ENCODE data around the gene ANKRD9. TPM values are rescaled to one million over a fixed set of nuclear protein-coding genes. Genes with fewer than 3 reads are reported as not detected.
A peak's percentile ranks its signal among the peaks of the same experiment; 100 is the strongest.

ANKRD9 gene
- total and polyA plus RNA-seq, 3 experiments from 2014 or later: 1.3 to 12.1 (median 10.1) TPM

DNA sequence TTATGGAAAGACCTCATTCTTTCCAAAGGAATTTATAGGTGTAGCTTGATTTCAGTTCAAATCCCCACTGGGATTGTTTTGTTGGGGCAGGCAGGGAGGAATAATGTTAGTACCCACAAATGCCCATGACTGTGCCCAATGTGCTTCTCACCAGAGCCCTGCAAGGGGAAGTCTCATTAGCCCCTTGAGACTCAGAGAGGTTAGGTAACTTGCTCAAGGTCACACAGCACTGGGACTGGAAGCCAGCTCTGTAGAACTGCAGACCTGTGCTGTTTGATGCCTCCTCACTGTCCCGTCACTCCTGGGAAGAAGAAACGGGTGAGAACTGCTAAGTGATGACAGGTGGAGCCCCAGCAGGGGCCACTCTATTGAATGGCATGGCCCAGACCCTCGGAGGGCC lies 8.9 kb downstream of the ANKRD9 start:
- Mint-ChIP-seq H3K9me3 (no peaks in the 10 kb centered on the region), H3K27me3 (no peaks in the 10 kb centered on the region), H3K4me3 (peak overlapping the region in 1 of 7 donors; percentile 50), H3K36me3 (peaks cover 0 to 18% (median 3%) of the 10 kb centered on the region in 3 donors), H3K27ac (peak overlapping the region in 7 of 8 donors; percentile 56 to 89 (median 76)), H3K4me1 (peaks cover 4 to 15% (median 9%) of the 10 kb centered on the region in 3 donors)
- Histone ChIP-seq H3K9me3 (ENCODE audit: low read length) (no peaks in the 10 kb centered on the region), H3K36me3 (ENCODE audit: insufficient read depth, low read length) (no peaks in the 10 kb centered on the region), H3K27ac (ENCODE audit: low read depth, low read length) (no peak overlapping the region), H3K27me3 (ENCODE audit: insufficient read depth, low read length, poor library complexity, severe bottlenecking) (no peaks in the 10 kb centered on the region), H3K4me1 (ENCODE audit: insufficient read depth, low read length) (no peaks in the 10 kb centered on the region), H3K4me3 (ENCODE audit: low read length) (no peak overlapping the region)
- ChIA-PET POLR2A (no interaction called here), CTCF (interaction anchor here (1.0 to 1.4 kb wide), 2 partner anchors 18 to 63 kb away, joined by 4 to 6 read pairs; no protein-coding TSS in a partner anchor)
- DNase-seq: no peak

DNA sequence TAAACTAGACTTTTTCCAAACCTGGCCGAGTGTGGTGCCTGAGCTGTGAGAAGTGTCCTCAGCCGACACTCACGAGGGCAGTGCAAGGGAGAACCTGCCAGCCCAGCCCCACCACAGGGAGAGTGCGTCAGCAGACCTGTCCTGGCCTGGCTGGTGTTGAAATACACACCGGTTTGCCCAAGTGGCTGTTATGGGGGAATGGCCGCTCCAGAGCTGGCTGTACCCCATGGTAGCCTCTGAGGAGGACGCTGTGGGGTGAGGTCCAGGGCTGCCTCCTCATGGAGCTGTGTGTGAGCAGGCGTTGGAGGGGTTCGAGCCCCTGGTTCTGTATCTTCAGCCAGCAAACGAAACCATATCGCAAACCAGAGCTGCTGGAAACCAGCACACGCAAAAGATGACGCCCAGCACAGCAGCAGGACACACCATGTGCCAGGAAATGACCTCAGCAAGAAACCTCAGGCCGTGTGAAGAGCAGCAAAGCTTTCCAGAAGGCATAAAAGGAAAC lies 9.4 kb downstream of the ANKRD9 start:
- peak overlapping the region; percentile 56 to 89 (median 76) for H3K27ac Mint-ChIP-seq
- peaks cover 4 to 15% (median 9%) of the 10 kb centered on the region in 3 donors for H3K4me1 Mint-ChIP-seq
- peak overlapping the region in 1 of 7 donors; percentile 50 for H3K4me3 Mint-ChIP-seq
- ChIA-PET CTCF (interaction anchor here (1.0 to 1.4 kb wide), 2 partner anchors 19 to 62 kb away, joined by 4 to 6 read pairs; no protein-coding TSS in a partner anchor), POLR2A (no interaction called here)
- no peak overlapping the region for H3K27ac ChIP-seq (ENCODE audit: low read depth, low read length)
- no peaks in the 10 kb centered on the region for H3K27me3 ChIP-seq (ENCODE audit: insufficient read depth, low read length, poor library complexity, severe bottlenecking)
- H3K36me3 Mint-ChIP-seq: peaks cover 0 to 18% (median 3%) of the 10 kb centered on the region in 3 donors
- no peaks in the 10 kb centered on the region for H3K9me3 ChIP-seq (ENCODE audit: low read length)
- no peak overlapping the region for H3K4me3 ChIP-seq (ENCODE audit: low read length)
- H3K27me3 Mint-ChIP-seq: no peaks in the 10 kb centered on the region
- H3K4me1 ChIP-seq (ENCODE audit: insufficient read depth, low read length): no peaks in the 10 kb centered on the region
- H3K9me3 Mint-ChIP-seq: no peaks in the 10 kb centered on the region
- H3K36me3 ChIP-seq (ENCODE audit: insufficient read depth, low read length): no peaks in the 10 kb centered on the region
- DNase-seq: no peak

- Histone ChIP-seq H3K36me3 (ENCODE audit: insufficient read depth, low read length) (no peaks in the 10 kb centered on the region), H3K27me3 (ENCODE audit: insufficient read depth, low read length, poor library complexity, severe bottlenecking) (no peaks in the 10 kb centered on the region), H3K9me3 (ENCODE audit: low read length) (no peaks in the 10 kb centered on the region), H3K4me3 (ENCODE audit: low read length) (no peak overlapping the region), H3K4me1 (ENCODE audit: insufficient read depth, low read length) (no peaks in the 10 kb centered on the region), H3K27ac (ENCODE audit: low read depth, low read length) (no peak overlapping the region)
- no peaks in the 10 kb centered on the region for H3K27me3 Mint-ChIP-seq
- ChIA-PET POLR2A (no interaction called here), CTCF (interaction anchor here (1.0 to 1.4 kb wide), 2 partner anchors 19 to 61 kb away, joined by 4 to 6 read pairs; no protein-coding TSS in a partner anchor)
- H3K4me3 Mint-ChIP-seq: no peak overlapping the region
- peaks cover 4 to 15% (median 9%) of the 10 kb centered on the region in 3 donors for H3K4me1 Mint-ChIP-seq
- no peaks in the 10 kb centered on the region for H3K9me3 Mint-ChIP-seq
- peaks cover 0 to 18% (median 3%) of the 10 kb centered on the region in 3 donors for H3K36me3 Mint-ChIP-seq
- peak overlapping the region in 7 of 8 donors; percentile 10 to 92 (median 85) for H3K27ac Mint-ChIP-seq
- no peak for DNase-seq
Observed at GRCh38 chr14:102499401-102500157, 10.0 kb downstream of the ANKRD9 start.

- Mint-ChIP-seq H3K27ac (peak overlapping the region in 3 of 8 donors; percentile 44 to 97 (median 92)), H3K4me3 (no peak overlapping the region), H3K9me3 (no peaks in the 10 kb centered on the region), H3K36me3 (peaks cover 0 to 18% (median 3%) of the 10 kb centered on the region in 3 donors), H3K4me1 (peaks cover 4 to 15% (median 9%) of the 10 kb centered on the region in 3 donors), H3K27me3 (no peaks in the 10 kb centered on the region)
- Histone ChIP-seq H3K27me3 (ENCODE audit: insufficient read depth, low read length, poor library complexity, severe bottlenecking) (no peaks in the 10 kb centered on the region), H3K27ac (ENCODE audit: low read depth, low read length) (no peak overlapping the region), H3K36me3 (ENCODE audit: insufficient read depth, low read length) (no peaks in the 10 kb centered on the region), H3K9me3 (ENCODE audit: low read length) (no peaks in the 10 kb centered on the region), H3K4me1 (ENCODE audit: insufficient read depth, low read length) (no peaks in the 10 kb centered on the region), H3K4me3 (ENCODE audit: low read length) (no peak overlapping the region)
- ChIA-PET CTCF (no interaction called here), POLR2A (no interaction called here)
- no peak for DNase-seq
Observed at GRCh38 chr14:102498678-102499265, 10.8 kb downstream of the ANKRD9 start.

GRCh38 chr14:102497998-102498677 lies 11.4 kb downstream of the ANKRD9 start:
- Histone ChIP-seq H3K27ac (ENCODE audit: low read depth, low read length) (no peak overlapping the region), H3K27me3 (ENCODE audit: insufficient read depth, low read length, poor library complexity, severe bottlenecking) (no peaks in the 10 kb centered on the region), H3K4me1 (ENCODE audit: insufficient read depth, low read length) (no peaks in the 10 kb centered on the region), H3K36me3 (ENCODE audit: insufficient read depth, low read length) (no peaks in the 10 kb centered on the region), H3K9me3 (ENCODE audit: low read length) (no peaks in the 10 kb centered on the region), H3K4me3 (ENCODE audit: low read length) (no peak overlapping the region)
- DNase-seq: no peak
- peaks cover 0 to 18% (median 3%) of the 10 kb centered on the region in 3 donors for H3K36me3 Mint-ChIP-seq
- POLR2A ChIA-PET: no interaction called here
- H3K27ac Mint-ChIP-seq: peak overlapping the region in 1 of 8 donors; percentile 90
- no peak overlapping the region for H3K4me3 Mint-ChIP-seq
- no peaks in the 10 kb centered on the region for H3K9me3 Mint-ChIP-seq
- no peaks in the 10 kb centered on the region for H3K27me3 Mint-ChIP-seq
- CTCF ChIA-PET: no interaction called here
- H3K4me1 Mint-ChIP-seq: peaks cover 4 to 15% (median 9%) of the 10 kb centered on the region in 3 donors

DNA sequence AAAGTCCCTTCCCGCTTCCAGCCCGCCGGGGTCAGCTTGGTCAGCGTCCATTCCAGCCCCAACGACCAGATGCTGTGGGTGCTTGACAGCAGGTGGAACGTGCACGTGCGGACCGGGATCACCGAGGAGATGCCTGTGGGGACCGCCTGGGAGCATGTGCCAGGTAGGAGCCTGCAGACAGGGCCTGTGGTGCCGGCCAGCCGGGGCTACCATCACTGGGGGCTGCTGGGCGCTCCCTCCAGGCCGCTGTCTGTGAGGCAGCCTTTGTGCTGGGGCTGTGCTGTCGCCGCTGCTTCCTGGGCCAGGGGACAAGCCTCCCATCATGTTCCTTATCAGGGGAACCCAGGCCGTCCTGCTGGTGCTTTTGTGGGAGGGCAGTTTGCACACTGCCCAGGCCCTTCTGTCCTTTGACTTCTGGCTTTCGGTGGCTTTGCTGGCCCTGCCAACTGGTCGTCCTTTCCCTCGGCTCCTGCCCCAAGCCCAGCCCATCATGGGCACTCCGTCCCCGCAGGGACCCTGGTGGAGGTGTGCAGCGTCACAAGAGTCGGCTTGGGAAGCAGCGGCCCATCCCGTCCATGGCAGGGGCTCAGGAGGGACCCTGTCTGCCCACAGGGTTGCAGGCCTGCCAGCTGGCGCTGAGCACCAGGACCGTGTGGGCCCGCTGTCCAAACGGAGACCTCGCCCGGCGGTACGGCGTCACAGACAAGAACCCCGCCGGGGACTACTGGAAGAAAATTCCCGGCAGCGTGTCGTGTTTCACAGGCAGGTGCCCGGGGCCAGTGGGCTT lies 12.4 kb downstream of the ANKRD9 start:
- POLR2A ChIA-PET: no interaction called here
- H3K27me3 Mint-ChIP-seq: no peaks in the 10 kb centered on the region
- no peaks in the 10 kb centered on the region for H3K9me3 Mint-ChIP-seq
- peak overlapping the region in 1 of 7 donors; percentile 69 for H3K4me3 Mint-ChIP-seq
- no peaks in the 10 kb centered on the region for H3K9me3 ChIP-seq (ENCODE audit: low read length)
- peaks cover 4 to 15% (median 9%) of the 10 kb centered on the region in 3 donors for H3K4me1 Mint-ChIP-seq
- H3K27me3 ChIP-seq (ENCODE audit: insufficient read depth, low read length, poor library complexity, severe bottlenecking): no peaks in the 10 kb centered on the region
- no peak overlapping the region for H3K4me3 ChIP-seq (ENCODE audit: low read length)
- DNase-seq: no peak
- H3K27ac Mint-ChIP-seq: peak overlapping the region in 1 of 8 donors; percentile 43
- no peak overlapping the region for H3K27ac ChIP-seq (ENCODE audit: low read depth, low read length)
- no peaks in the 10 kb centered on the region for H3K36me3 ChIP-seq (ENCODE audit: insufficient read depth, low read length)
- peaks cover 0 to 18% (median 3%) of the 10 kb centered on the region in 3 donors for H3K36me3 Mint-ChIP-seq
- no peaks in the 10 kb centered on the region for H3K4me1 ChIP-seq (ENCODE audit: insufficient read depth, low read length)
- CTCF ChIA-PET: no interaction called here

DNA sequence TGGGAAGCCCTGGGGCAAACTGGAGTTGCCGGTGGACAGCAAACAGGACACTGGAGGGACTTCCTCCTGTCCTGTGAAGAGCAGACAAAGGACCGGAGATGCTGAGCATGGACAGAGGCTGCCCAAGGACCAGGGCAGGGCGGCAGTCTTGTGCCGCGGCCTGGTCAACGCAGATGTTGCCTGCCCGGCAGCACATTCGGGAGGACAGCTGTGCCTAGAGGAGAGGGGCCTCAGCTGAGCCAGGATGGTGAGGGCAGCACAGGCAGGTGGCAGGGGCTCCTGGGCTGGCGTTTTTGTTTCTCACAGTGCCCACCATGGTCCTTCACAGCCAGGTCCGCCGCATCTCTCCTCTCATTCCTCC lies 13.3 kb downstream of the ANKRD9 start:
- Histone ChIP-seq H3K4me1 (ENCODE audit: insufficient read depth, low read length) (no peaks in the 10 kb centered on the region), H3K36me3 (ENCODE audit: insufficient read depth, low read length) (no peaks in the 10 kb centered on the region), H3K27ac (ENCODE audit: low read depth, low read length) (no peak overlapping the region), H3K4me3 (ENCODE audit: low read length) (no peak overlapping the region), H3K9me3 (ENCODE audit: low read length) (no peaks in the 10 kb centered on the region), H3K27me3 (ENCODE audit: insufficient read depth, low read length, poor library complexity, severe bottlenecking) (no peaks in the 10 kb centered on the region)
- Mint-ChIP-seq H3K27me3 (no peaks in the 10 kb centered on the region), H3K27ac (peak overlapping the region in 2 of 8 donors; percentile 29 to 66), H3K9me3 (no peaks in the 10 kb centered on the region), H3K36me3 (peaks cover 0 to 18% (median 3%) of the 10 kb centered on the region in 3 donors), H3K4me3 (no peak overlapping the region), H3K4me1 (peaks cover 4 to 15% (median 9%) of the 10 kb centered on the region in 3 donors)
- DNase-seq: no peak
- ChIA-PET POLR2A (no interaction called here), CTCF (no interaction called here)
